ENCODE measurements around the gene MRPL50.

DNA sequence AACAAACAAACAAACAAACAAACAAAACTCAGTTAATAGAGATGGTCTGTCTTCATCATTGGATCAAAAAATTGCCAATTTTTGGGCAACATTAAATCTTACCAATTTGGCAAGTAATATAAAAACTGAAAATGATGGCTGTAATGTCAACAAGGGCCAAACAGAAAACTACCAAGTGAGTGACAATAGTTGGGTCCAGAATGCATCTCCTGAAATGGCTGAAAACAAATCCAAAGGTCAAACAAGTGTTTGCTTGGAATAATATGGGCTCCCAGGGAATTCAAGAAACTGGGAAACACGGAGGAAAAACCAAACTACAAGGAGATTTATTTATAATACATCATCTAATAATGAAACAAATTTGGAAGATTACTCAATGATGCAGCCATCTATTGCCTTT lies 38.7 kb downstream of the MRPL50 start:
- TF ChIP-seq, protein P1, sequence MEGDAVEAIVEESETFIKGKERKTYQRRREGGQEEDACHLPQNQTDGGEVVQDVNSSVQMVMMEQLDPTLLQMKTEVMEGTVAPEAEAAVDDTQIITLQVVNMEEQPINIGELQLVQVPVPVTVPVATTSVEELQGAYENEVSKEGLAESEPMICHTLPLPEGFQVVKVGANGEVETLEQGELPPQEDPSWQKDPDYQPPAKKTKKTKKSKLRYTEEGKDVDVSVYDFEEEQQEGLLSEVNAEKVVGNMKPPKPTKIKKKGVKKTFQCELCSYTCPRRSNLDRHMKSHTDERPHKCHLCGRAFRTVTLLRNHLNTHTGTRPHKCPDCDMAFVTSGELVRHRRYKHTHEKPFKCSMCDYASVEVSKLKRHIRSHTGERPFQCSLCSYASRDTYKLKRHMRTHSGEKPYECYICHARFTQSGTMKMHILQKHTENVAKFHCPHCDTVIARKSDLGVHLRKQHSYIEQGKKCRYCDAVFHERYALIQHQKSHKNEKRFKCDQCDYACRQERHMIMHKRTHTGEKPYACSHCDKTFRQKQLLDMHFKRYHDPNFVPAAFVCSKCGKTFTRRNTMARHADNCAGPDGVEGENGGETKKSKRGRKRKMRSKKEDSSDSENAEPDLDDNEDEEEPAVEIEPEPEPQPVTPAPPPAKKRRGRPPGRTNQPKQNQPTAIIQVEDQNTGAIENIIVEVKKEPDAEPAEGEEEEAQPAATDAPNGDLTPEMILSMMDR (IDR thresholded peaks at IDR 0.05; ENCODE audit: insufficient read depth, low read depth, low read length), result no peak
- TF ChIP-seq EZH2 (IDR thresholded peaks at IDR 0.05; ENCODE audit: insufficient read depth, low read length), result no peak

All from astrocyte (in vitro differentiated cells and primary cell).